SK-N-SH (cell line): ENCODE measurements around the gene TRPM2. TPM values are rescaled to one million over a fixed set of nuclear protein-coding genes. Genes with fewer than 3 reads are reported as not detected.

Source experiments
- CTCF ChIA-PET: fragments of 300-600, 350-600 bp; formaldehyde crosslinking; extraction: SDS; loops from one replicate; lab custom pipeline; 2021; lab: Yijun Ruan, JAX
- POLR2A ChIA-PET: fragments of 350-600 bp; sonication (Branson Sonifier 250); formaldehyde crosslinking; extraction: SDS; loops from one replicate; lab custom pipeline; 2020; ENCODE audit warnings: antibody characterized with exemption, inconsistent platforms; lab: Yijun Ruan, JAX
- DNase-seq: peaks from one replicate; pipeline ENCODE4 v3.0.0; 2012
- H2AFZ ChIP-seq: fragments of 200-600 bp; sonication (generic); 2 replicates; pipeline ENCODE4 v1.8.1; 2016; ENCODE audit warnings: antibody characterized with exemption, mild to moderate bottlenecking, low read depth
- H3F3A ChIP-seq: fragments of 200-600 bp; sonication (generic); replicated peaks from 2 replicates; pipeline ENCODE3; 2016; ENCODE audit warnings: antibody characterized with exemption, mild to moderate bottlenecking; ENCODE audit not compliant: insufficient read depth
- H3K27ac ChIP-seq, 2 experiments: fragments of 200-500 bp in 1 of 2; fragments of 200-600 bp in 1 of 2; sonication (Bioruptor generic) in 1 of 2; sonication (generic), shearing (Covaris generic) in 1 of 2; 2 replicates each; pipeline versions ENCODE4 v1.5.1 to v1.6.1; 2014 to 2016; ENCODE audit warnings: low read depth in 2 of 2, inconsistent platforms in 1 of 2, low read length in 1 of 2, mild to moderate bottlenecking in 1 of 2, mixed read lengths in 1 of 2
- H3K27me3 ChIP-seq: fragments of 200-600 bp; sonication (generic), shearing (Covaris generic); 2 replicates; pipeline ENCODE4 v1.6.1; 2016; ENCODE audit warnings: mixed run types; ENCODE audit not compliant: insufficient read depth
- H3K36me3 ChIP-seq, 2 experiments: fragments of 200-500 bp in 1 of 2; fragments of 200-600 bp in 1 of 2; sonication (Bioruptor generic) in 1 of 2; sonication (generic) in 1 of 2; replicated peaks in 1 of 2; 2 replicates each; pipeline versions ENCODE3 to v1.5.1; 2014 to 2016; ENCODE audit warnings: low read length in 1 of 2, mild to moderate bottlenecking in 1 of 2; ENCODE audit not compliant: insufficient read depth in 2 of 2, control insufficient read depth in 1 of 2
- H3K4me1 ChIP-seq, 2 experiments: fragments of 200-500 bp in 1 of 2; fragments of 200-600 bp in 1 of 2; sonication (Bioruptor generic) in 1 of 2; sonication (generic), shearing (Covaris generic) in 1 of 2; 2 replicates each; pipeline versions ENCODE4 v1.5.1 to v1.6.1; 2014 to 2016; ENCODE audit warnings: low read depth in 1 of 2, low read length in 1 of 2, mixed run types in 1 of 2; ENCODE audit not compliant: insufficient read depth in 2 of 2, control insufficient read depth in 1 of 2
- H3K4me2 ChIP-seq: fragments of 200-600 bp; sonication (generic), shearing (Covaris generic); 2 replicates; pipeline ENCODE4 v1.6.1; 2017; ENCODE audit warnings: mixed run types
- H3K4me3 ChIP-seq, 2 experiments: fragments of 200-500 bp in 1 of 2; fragments of 200-600 bp in 1 of 2; sonication (Bioruptor generic) in 1 of 2; sonication (generic), shearing (Covaris generic) in 1 of 2; 2 replicates each; pipeline versions ENCODE4 v1.5.1 to v1.8.1; 2014 to 2016; ENCODE audit warnings: low read depth in 2 of 2, inconsistent platforms in 1 of 2, low read length in 1 of 2, mild to moderate bottlenecking in 1 of 2, mixed read lengths in 1 of 2, moderate library complexity in 1 of 2
- H3K79me2 ChIP-seq: fragments of 200-600 bp; sonication (generic); 2 replicates; pipeline ENCODE4 v1.8.1; 2017; ENCODE audit warnings: mild to moderate bottlenecking; ENCODE audit not compliant: insufficient read depth
- H3K9ac ChIP-seq: fragments of 200-600 bp; sonication (generic); 2 replicates; pipeline ENCODE4 v1.6.1; 2017; ENCODE audit warnings: mixed run types
- H3K9me2 ChIP-seq: fragments of 200-600 bp; sonication (generic); 2 replicates; pipeline ENCODE4 v1.6.1; 2017; ENCODE audit warnings: mixed run types
- H3K9me3 ChIP-seq: fragments of 200-600 bp; sonication (generic); 2 replicates; pipeline ENCODE4 v1.6.1; 2017; ENCODE audit warnings: mixed run types, mild to moderate bottlenecking, moderate library complexity
- H4K20me1 ChIP-seq: fragments of 200-600 bp; sonication (generic); 2 replicates; pipeline ENCODE4 v1.6.1; 2017; ENCODE audit warnings: mild to moderate bottlenecking, mixed run types; ENCODE audit not compliant: insufficient read depth
- CHD2 ChIP-seq: fragments of 150-350 bp; IDR thresholded peaks from 2 replicates; pipeline ENCODE4 v1.6.1; 2018; ENCODE audit warnings: low read length; ENCODE audit not compliant: partially characterized antibody
- CTCF ChIP-seq: fragments of 200-600 bp; sonication (generic); IDR thresholded peaks from 2 replicates; pipeline ENCODE4 v1.6.1; 2017; ENCODE audit warnings: antibody characterized with exemption, mild to moderate bottlenecking, moderate library complexity
- ELF1 ChIP-seq: IDR thresholded peaks from 2 replicates; pipeline ENCODE4 v1.4.0; 2012
- EP300 ChIP-seq, 2 experiments: IDR thresholded peaks; 2 replicates each; pipeline versions ENCODE4 v1.4.0 to v1.6.1; 2012; ENCODE audit warnings: borderline replicate concordance in 1 of 2, low read depth in 1 of 2, low read length in 1 of 2
- EZH2phosphoT487 ChIP-seq: fragments of 200-600 bp; sonication (generic); IDR thresholded peaks from 2 replicates; pipeline ENCODE4 v1.6.1; 2017; ENCODE audit warnings: low read depth, mixed run types, mild to moderate bottlenecking, antibody characterized with exemption, moderate library complexity, borderline replicate concordance
- FOSL2 ChIP-seq: IDR thresholded peaks from 2 replicates; pipeline ENCODE4 v1.4.0; 2012; ENCODE audit warnings: low read depth, mild to moderate bottlenecking, moderate library complexity, borderline replicate concordance
- FOXJ3 ChIP-seq: sonication (generic); formaldehyde crosslinking; IDR thresholded peaks from 2 replicates; pipeline ENCODE4 v1.5.1; 2020; ENCODE audit warnings: mild to moderate bottlenecking, missing genetic modification reagents
- JUND ChIP-seq: IDR thresholded peaks from 2 replicates; pipeline ENCODE4 v1.4.0; 2012
- MAX ChIP-seq: IDR thresholded peaks from 2 replicates; pipeline ENCODE4 v1.4.0; 2012; ENCODE audit warnings: low read depth
- MEF2A ChIP-seq: IDR thresholded peaks from 2 replicates; pipeline ENCODE4 v1.4.0; 2012; ENCODE audit warnings: low read depth, borderline replicate concordance
- MXI1 ChIP-seq: IDR thresholded peaks from 2 replicates; pipeline ENCODE4 v1.6.1; 2012; ENCODE audit warnings: mild to moderate bottlenecking, low read depth, low read length, improper control_type of control experiment
- POLR2AphosphoS5 ChIP-seq: IDR thresholded peaks from 2 replicates; pipeline ENCODE4 v1.6.1; 2012; ENCODE audit warnings: low read depth, low read length
- RAD21 ChIP-seq: IDR thresholded peaks from 2 replicates; pipeline ENCODE4 v1.6.1; 2012; ENCODE audit warnings: mild to moderate bottlenecking, low read length
- RFX5 ChIP-seq: IDR thresholded peaks from 2 replicates; pipeline ENCODE4 v1.6.1; 2012; ENCODE audit warnings: mild to moderate bottlenecking, improper control_type of control experiment, low read length
- TCF12 ChIP-seq: IDR thresholded peaks from 2 replicates; pipeline ENCODE4 v1.4.0; 2012
- USF1 ChIP-seq: IDR thresholded peaks from 2 replicates; pipeline ENCODE4 v1.4.0; 2012; ENCODE audit warnings: low read depth, borderline replicate concordance
- YY1 ChIP-seq: IDR thresholded peaks from 2 replicates; pipeline ENCODE4 v1.4.0; 2012; ENCODE audit warnings: low read depth, mild to moderate bottlenecking
- WGBS: methylation state at CpG from one replicate; pipeline ENCODE4 v1.1.6; 2017; ENCODE audit warnings: low lambda C conversion rate; 5-methylcytosine and 5-hydroxymethylcytosine counted together
- polyA plus RNA-seq, 3 experiments: library from polyadenylated mRNA; depleted of rRNA; stranded (reverse); fragments of >200 nt; gene quantifications; 2 replicates each; pipeline ENCODE4 v1.2.3, GENCODE V29; 2012

TRPM2 gene
- polyA plus RNA-seq, 1 of the 3 experiments (the other 2 are of a cell fraction) = not detected

GRCh38 chr21:44437696-44438431, 84.4 kb downstream of the TRPM2 start:
- Histone ChIP-seq H2AFZ (no peak overlapping the region), H3K9ac (no peak overlapping the region), H3K4me2 (no peak overlapping the region), H4K20me1 (no peaks in the 10 kb centered on the region), H3K27me3 (no peaks in the 10 kb centered on the region), H3K79me2 (no peaks in the 10 kb centered on the region), H3K4me1 (peaks cover 0 to 61% of the 10 kb centered on the region in 2 experiments; a peak in 1 of 4 replicates), H3K36me3 (no peaks in the 10 kb centered on the region), H3K4me3 (no peak overlapping the region; a peak in 1 of 4 replicates), H3K9me3 (no peaks in the 10 kb centered on the region)
- DNase-seq = no peak
- POLR2A ChIA-PET = interaction anchor here (1.0 to 1.3 kb wide), 2 partner anchors 12 to 100 kb away, joined by 3 to 7 read pairs; no protein-coding TSS in a partner anchor
- no peak for TF ChIP-seq MEF2A
- TF ChIP-seq ELF1 = no peak
- no peak for TF ChIP-seq FOSL2
- TF ChIP-seq USF1 = no peak
- TF ChIP-seq RFX5 = no peak
- no peak for TF ChIP-seq POLR2AphosphoS5
- no peak for TF ChIP-seq MXI1
- no peak for TF ChIP-seq MAX
- TF ChIP-seq RAD21 = no peak
- TF ChIP-seq CTCF = no peak
- no peak for TF ChIP-seq JUND
- no peak for TF ChIP-seq EZH2phosphoT487
- TF ChIP-seq, all 33 proteins: peak for 0
- CTCF ChIA-PET = interaction anchor here (0.6 to 2.6 kb wide), 9 partner anchors 9 to 323 kb away, joined by 3 to 12 read pairs (median 3); partner anchors contain the start of genes CFAP410 and LRRC3
- 76% methylated on average over 13 of the region's 19 CpGs for WGBS
- Histone ChIP-seq H3F3A (no peaks in the 10 kb centered on the region), H3K27ac (peak overlapping the region in 1 of 2 experiments; percentile 93; a peak in 2 of 4 replicates), H3K9me2 (no peaks in the 10 kb centered on the region)

GRCh38 chr21:44438531-44439210, 85.2 kb downstream of the TRPM2 start:
- Histone ChIP-seq H4K20me1 (no peaks in the 10 kb centered on the region), H3K9me2 (no peaks in the 10 kb centered on the region), H3K27me3 (no peaks in the 10 kb centered on the region), H3K9me3 (no peaks in the 10 kb centered on the region), H3K4me3 (no peak overlapping the region; a peak in 1 of 4 replicates), H3K27ac (peak overlapping the region in 1 of 2 experiments; percentile 93; a peak in 2 of 4 replicates)
- POLR2A ChIA-PET = interaction anchor here (1.3 kb wide), 1 partner anchor 11 kb away, joined by 7 read pairs; no protein-coding TSS in a partner anchor
- peak; percentile 85 for DNase-seq
- TF ChIP-seq CHD2 = peak; percentile 8
- TF ChIP-seq TCF12 = peak; percentile 38; the same call in 1 of the 2 replicates
- TF ChIP-seq EP300 (IDR thresholded peaks at IDR 0.05; ENCODE audit: borderline replicate concordance in 1 of 2, low read depth in 1 of 2, low read length in 1 of 2) = peak in 1 of 2 experiments; percentile 48; a peak in 1 of 4 replicates
- 0 out of 2 replicates have a peak, but pooled peaks have one; percentile 55 for TF ChIP-seq FOXJ3 (CRISPR knock-in tag)
- 0 out of 2 replicates have a peak, but pooled peaks have one; percentile 28 for TF ChIP-seq MXI1
- TF ChIP-seq YY1 = no peak
- TF ChIP-seq MAX = no peak
- TF ChIP-seq, all 33 proteins: peak for 5
- H3K4me1 ChIP-seq = peaks cover 0 to 54% of the 10 kb centered on the region in 2 experiments; a peak in 1 of 4 replicates
- no peaks in the 10 kb centered on the region for H3K36me3 ChIP-seq
- H3K4me2 ChIP-seq = no peak overlapping the region
- H2AFZ ChIP-seq = no peak overlapping the region
- WGBS = 16% methylated on average over 17 of the region's 34 CpGs
- H3F3A ChIP-seq = no peaks in the 10 kb centered on the region
- H3K79me2 ChIP-seq = no peaks in the 10 kb centered on the region
- CTCF ChIA-PET = interaction anchor here (0.6 to 1.7 kb wide), 11 partner anchors 11 to 355 kb away, joined by 3 to 12 read pairs (median 3); partner anchors contain the start of gene LRRC3
- H3K9ac ChIP-seq = no peak overlapping the region
